Endothelial cell of umbilical vein (primary cell): ENCODE data around the gene DSE. TPM values are rescaled to one million over a fixed set of nuclear protein-coding genes. Genes with fewer than 3 reads are reported as not detected.

ENCODE experiments used
- BruUV-seq: library from RNA; stranded (reverse); fragments of 400-500 nt; replicated peaks from 2 replicates; lab custom pipeline; 2021; lab: Mats Ljungman, UMichigan
- CTCF ChIA-PET: fragments of 300-600, 350-600 bp; sonication (Branson Sonifier 250); formaldehyde crosslinking; loops from one replicate; lab custom pipeline; 2021; ENCODE audit warnings: antibody characterized with exemption, inconsistent platforms; lab: Charles Lee
- POLR2A ChIA-PET: fragments of 300-600, 350-600 bp; sonication (Branson Sonifier 250); formaldehyde crosslinking; loops from one replicate; lab custom pipeline; 2021; ENCODE audit warnings: antibody characterized with exemption, inconsistent platforms; lab: Charles Lee
- DNase-seq: peaks from one replicate; pipeline ENCODE4 v3.0.0-alpha.2; 2011; ENCODE audit warnings: low read depth, low spot score
- FAIRE-seq: peaks from 2 replicates; lab custom pipeline; 2011; peaks lifted over from hg19 to GRCh38; lab: Jason Lieb, UNC
- H2AFZ ChIP-seq: 2 replicates; pipeline ENCODE4 v1.6.0; 2012; ENCODE audit warnings: low read depth, low read length, control low read depth, inconsistent platforms
- H3K27ac ChIP-seq: 2 replicates; pipeline ENCODE4 v1.5.1; 2011; ENCODE audit warnings: low read depth, mild to moderate bottlenecking, control low read depth, low read length, moderate library complexity; ENCODE audit not compliant: insufficient read depth
- H3K27me3 ChIP-seq, 2 experiments: 2 replicates each; pipeline versions ENCODE4 v1.6.0 to v1.6.1; 2011; ENCODE audit warnings: low read length in 2 of 2, mixed read lengths in 1 of 2; ENCODE audit not compliant: control insufficient read depth in 2 of 2, insufficient read depth in 2 of 2
- H3K36me3 ChIP-seq, 2 experiments: 2 replicates in 1 of 2; 3 replicates in 1 of 2; pipeline ENCODE4 v1.5.1; 2011; ENCODE audit warnings: low read length in 2 of 2, mild to moderate bottlenecking in 1 of 2, moderate library complexity in 1 of 2; ENCODE audit not compliant: control insufficient read depth in 2 of 2, insufficient read depth in 2 of 2; ENCODE audit errors: extremely low read depth in 1 of 2
- H3K4me1 ChIP-seq: 3 replicates; pipeline ENCODE4 v1.5.1; 2011; ENCODE audit warnings: mild to moderate bottlenecking, low read length; ENCODE audit not compliant: control insufficient read depth, insufficient read depth; ENCODE audit errors: extremely low read depth
- H3K4me2 ChIP-seq: 2 replicates; pipeline ENCODE4 v1.6.1; 2011; ENCODE audit warnings: low read length, control low read depth, mixed read lengths; ENCODE audit not compliant: insufficient read depth
- H3K4me3 ChIP-seq, 3 experiments: fragments of 200-600 bp in 1 of 3; sonication (generic), shearing (Covaris generic) in 1 of 3; replicated peaks in 1 of 3; 2 replicates each; pipeline ENCODE4 v1.5.1; 2011 to 2016; ENCODE audit warnings: control low read depth in 3 of 3, low read length in 3 of 3, mild to moderate bottlenecking in 2 of 3, inconsistent platforms in 1 of 3, low read depth in 1 of 3, moderate library complexity in 1 of 3; ENCODE audit not compliant: insufficient read depth in 1 of 3
- H3K79me2 ChIP-seq: 2 replicates; pipeline ENCODE4 v1.6.0; 2012; ENCODE audit warnings: low read length, inconsistent platforms; ENCODE audit not compliant: control insufficient read depth, insufficient read depth
- H3K9ac ChIP-seq: replicated peaks from 2 replicates; pipeline ENCODE3; 2011; ENCODE audit warnings: low read length, control low read depth; ENCODE audit not compliant: insufficient read depth; ENCODE audit errors: extremely low read depth
- H3K9me1 ChIP-seq: replicated peaks from 3 replicates; pipeline ENCODE4 v1.6.0; 2011; ENCODE audit warnings: mild to moderate bottlenecking, low read length; ENCODE audit not compliant: control insufficient read depth, insufficient read depth; ENCODE audit errors: extremely low read depth
- H3K9me3 ChIP-seq: replicated peaks from 2 replicates; pipeline ENCODE4 v1.5.1; 2012; ENCODE audit warnings: low read length, inconsistent platforms; ENCODE audit not compliant: control insufficient read depth, insufficient read depth
- H4K20me1 ChIP-seq: replicated peaks from 2 replicates; pipeline ENCODE3; 2011; ENCODE audit warnings: mild to moderate bottlenecking, low read length; ENCODE audit not compliant: control insufficient read depth, insufficient read depth; ENCODE audit errors: extremely low read depth
- EZH2 ChIP-seq: IDR thresholded peaks from 2 replicates; pipeline ENCODE4 v1.6.1; 2012; ENCODE audit warnings: borderline replicate concordance, low read depth, mild to moderate bottlenecking, moderate library complexity, low read length, inconsistent platforms; ENCODE audit not compliant: severe bottlenecking
- FOS ChIP-seq: IDR thresholded peaks from 2 replicates; pipeline ENCODE4 v1.6.1; 2011; ENCODE audit warnings: mild to moderate bottlenecking, low read length, moderate library complexity, borderline replicate concordance; ENCODE audit not compliant: insufficient read depth
- GATA2 ChIP-seq: IDR thresholded peaks from 2 replicates; pipeline ENCODE4 v1.7.0; 2011; ENCODE audit warnings: low read depth, mild to moderate bottlenecking, moderate library complexity, mixed read lengths, low read length; ENCODE audit not compliant: insufficient read length, insufficient read depth
- JUN ChIP-seq: IDR thresholded peaks from 2 replicates; pipeline ENCODE4 v1.6.1; 2011; ENCODE audit warnings: borderline replicate concordance, low read depth; ENCODE audit not compliant: insufficient read length, insufficient read depth
- MYC ChIP-seq: IDR thresholded peaks from one replicate; pipeline ENCODE4 v1.6.1; 2011; ENCODE audit warnings: mild to moderate bottlenecking, low read depth, low read length
- POLR2A ChIP-seq: IDR thresholded peaks from 2 replicates; pipeline ENCODE4 v1.6.1; 2012; ENCODE audit warnings: low read depth, mild to moderate bottlenecking, control low read depth, low read length
- POLR2AphosphoS5 ChIP-seq: IDR thresholded peaks from 2 replicates; pipeline ENCODE4 v1.6.1; 2012; ENCODE audit warnings: low read depth, mild to moderate bottlenecking, control low read depth, low read length, moderate library complexity; ENCODE audit not compliant: insufficient read depth
- dilution Hi-C: fragments of 300-500 bp; cut with MboI; formaldehyde crosslinking; loops from one replicate; pipeline ENCODE4 v1.15.0; 2019; ENCODE audit warnings: low sequenced_read_pairs; ENCODE audit not compliant: extremely low pct_ligation_motif_present
- intact Hi-C: fragments of 100-400 bp; cut with micrococcal nuclease; formaldehyde crosslinking; loops from one replicate; pipeline ENCODE4 v1.10.0; 2022
- polyA plus RNA-seq, 4 experiments: library from polyadenylated mRNA; depleted of rRNA in 3 of 4; stranded (reverse) in 3 of 4; unstranded in 1 of 4; fragments of >200 nt; gene quantifications; 2 replicates each; pipeline versions ENCODE4 v1.2.1 to v1.2.3, GENCODE V29; 2011 to 2012; ENCODE audit warnings: missing spikeins in 1 of 4
- total RNA-seq: library from RNA; stranded (reverse); gene quantifications from 2 replicates; pipeline ENCODE4 v1.2.3, GENCODE V29; 2021
- TF ChIP-seq, protein P1 (sequence below), 2 donors: IDR thresholded peaks; 1 replicate in 1 of 2; 2 replicates in 1 of 2; pipeline ENCODE4 v1.5.1; 2011; ENCODE audit warnings: low read length in 2 of 2, mild to moderate bottlenecking in 2 of 2, moderate library complexity in 2 of 2, control low read depth in 1 of 2, inconsistent platforms in 1 of 2, low read depth in 1 of 2; ENCODE audit not compliant: insufficient read depth in 1 of 2; ENCODE audit errors: extremely low read depth in 1 of 2
- TF ChIP-seq, protein P2 (sequence below): IDR thresholded peaks from 2 replicates; pipeline ENCODE4 v1.6.1; 2011; ENCODE audit not compliant: insufficient read depth, insufficient read length

Gene DSE
- total and polyA plus RNA-seq, 2 donors (not counting 3 experiments of a cell fraction or from before 2014, with no cell fraction given), result 12.0 to 25.0 TPM

- no peak overlapping the region for H3K9ac ChIP-seq
- H3K27ac ChIP-seq, result no peak overlapping the region
- no peak overlapping the region for H3K4me3 ChIP-seq
- peaks cover 7% of the 10 kb centered on the region for H3K4me1 ChIP-seq
- H3K9me3 ChIP-seq, result no peaks in the 10 kb centered on the region
- ChIA-PET CTCF (interaction anchor here (1.0 kb wide), 1 partner anchor 111 kb away, joined by 4 read pairs; no protein-coding TSS in a partner anchor), POLR2A (no interaction called here)
- no peaks in the 10 kb centered on the region for H3K36me3 ChIP-seq
- FAIRE-seq (peak; percentile 28), DNase-seq (peak; percentile 50)
- no peak for TF ChIP-seq JUN
- TF ChIP-seq, protein P1, sequence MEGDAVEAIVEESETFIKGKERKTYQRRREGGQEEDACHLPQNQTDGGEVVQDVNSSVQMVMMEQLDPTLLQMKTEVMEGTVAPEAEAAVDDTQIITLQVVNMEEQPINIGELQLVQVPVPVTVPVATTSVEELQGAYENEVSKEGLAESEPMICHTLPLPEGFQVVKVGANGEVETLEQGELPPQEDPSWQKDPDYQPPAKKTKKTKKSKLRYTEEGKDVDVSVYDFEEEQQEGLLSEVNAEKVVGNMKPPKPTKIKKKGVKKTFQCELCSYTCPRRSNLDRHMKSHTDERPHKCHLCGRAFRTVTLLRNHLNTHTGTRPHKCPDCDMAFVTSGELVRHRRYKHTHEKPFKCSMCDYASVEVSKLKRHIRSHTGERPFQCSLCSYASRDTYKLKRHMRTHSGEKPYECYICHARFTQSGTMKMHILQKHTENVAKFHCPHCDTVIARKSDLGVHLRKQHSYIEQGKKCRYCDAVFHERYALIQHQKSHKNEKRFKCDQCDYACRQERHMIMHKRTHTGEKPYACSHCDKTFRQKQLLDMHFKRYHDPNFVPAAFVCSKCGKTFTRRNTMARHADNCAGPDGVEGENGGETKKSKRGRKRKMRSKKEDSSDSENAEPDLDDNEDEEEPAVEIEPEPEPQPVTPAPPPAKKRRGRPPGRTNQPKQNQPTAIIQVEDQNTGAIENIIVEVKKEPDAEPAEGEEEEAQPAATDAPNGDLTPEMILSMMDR (IDR thresholded peaks at IDR 0.05; ENCODE audit: extremely low read depth in 1 of 2, insufficient read depth in 1 of 2, low read depth in 1 of 2, low read length in 2 of 2), result no peak
- TF ChIP-seq FOS, result no peak
- no peaks in the 10 kb centered on the region for H4K20me1 ChIP-seq
- no peaks in the 10 kb centered on the region for H3K79me2 ChIP-seq
- no peaks in the 10 kb centered on the region for H3K9me1 ChIP-seq
- no peak overlapping the region for H3K4me2 ChIP-seq
- no peak overlapping the region for H2AFZ ChIP-seq
- dilution Hi-C loops, result no loop called here
- intact Hi-C loops, result no loop called here
- H3K27me3 ChIP-seq, result no peaks in the 10 kb centered on the region
- BruUV-seq, result no TSS peak
Measured at GRCh38 chr6:116398316-116399010, 27.7 kb downstream of the DSE start.

DNA sequence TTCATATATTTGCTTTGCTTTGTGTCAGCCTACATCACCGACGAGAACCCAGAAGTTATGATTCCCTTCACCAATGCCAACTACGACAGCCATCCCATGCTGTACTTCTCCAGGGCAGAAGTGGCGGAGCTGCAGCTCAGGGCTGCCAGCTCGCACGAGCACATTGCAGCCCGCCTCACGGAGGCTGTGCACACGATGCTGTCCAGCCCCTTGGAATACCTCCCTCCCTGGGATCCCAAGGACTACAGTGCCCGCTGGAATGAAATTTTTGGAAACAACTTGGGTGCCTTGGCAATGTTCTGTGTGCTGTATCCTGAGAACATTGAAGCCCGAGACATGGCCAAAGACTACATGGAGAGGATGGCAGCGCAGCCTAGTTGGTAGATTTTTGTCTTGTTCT lies 28.5 kb downstream of the DSE start:
- BruUV-seq, result no TSS peak
- intact Hi-C loops, result no loop called here
- Histone ChIP-seq H3K79me2 (no peaks in the 10 kb centered on the region), H3K4me2 (no peak overlapping the region), H3K9me1 (no peaks in the 10 kb centered on the region), H3K27me3 (no peaks in the 10 kb centered on the region), H4K20me1 (no peaks in the 10 kb centered on the region), H3K36me3 (no peaks in the 10 kb centered on the region), H3K9ac (no peak overlapping the region), H3K9me3 (no peaks in the 10 kb centered on the region), H2AFZ (no peak overlapping the region), H3K4me1 (peaks cover 7% of the 10 kb centered on the region), H3K4me3 (no peak overlapping the region), H3K27ac (no peak overlapping the region)
- ChIA-PET CTCF (interaction anchor here (1.0 kb wide), 1 partner anchor 112 kb away, joined by 4 read pairs; no protein-coding TSS in a partner anchor), POLR2A (no interaction called here)
- DNase-seq (no peak), FAIRE-seq (no peak)
- dilution Hi-C loops, result no loop called here
- TF ChIP-seq JUN (no peak), GATA2 (no peak), MYC (no peak), POLR2A (no peak), EZH2 (no peak), POLR2AphosphoS5 (no peak)
- TF ChIP-seq, protein P1 (IDR thresholded peaks at IDR 0.05; ENCODE audit: extremely low read depth in 1 of 2, insufficient read depth in 1 of 2, low read depth in 1 of 2, low read length in 2 of 2), result no peak
- TF ChIP-seq, protein P2, sequence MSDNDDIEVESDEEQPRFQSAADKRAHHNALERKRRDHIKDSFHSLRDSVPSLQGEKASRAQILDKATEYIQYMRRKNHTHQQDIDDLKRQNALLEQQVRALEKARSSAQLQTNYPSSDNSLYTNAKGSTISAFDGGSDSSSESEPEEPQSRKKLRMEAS, result no peak
